Transverse colon (tissue), 4 donors: Measurements from ENCODE around the gene SATB2. TPM values are rescaled to one million over a fixed set of nuclear protein-coding genes. Genes with fewer than 3 reads are reported as not detected.

Experiments
- DNase-seq: peaks from one replicate; pipeline ENCODE4 v3.0.0-alpha.2; 2019
- H3K27ac ChIP-seq, 4 donors: fragments of 200-600 bp; sonication (generic); 2 replicates each; pipeline ENCODE4 v1.5.1; 2016 to 2018; ENCODE audit warnings: inconsistent platforms in 4 of 4
- H3K27me3 ChIP-seq: fragments of 200-600 bp; sonication (generic); 2 replicates; pipeline ENCODE4 v1.5.1; 2017; ENCODE audit warnings: inconsistent platforms
- H3K36me3 ChIP-seq, 4 donors: fragments of 200-600 bp; sonication (generic); 2 replicates each; pipeline ENCODE4 v1.5.1; 2017 to 2019; ENCODE audit warnings: inconsistent platforms in 4 of 4
- H3K4me1 ChIP-seq, 4 donors: fragments of 200-600 bp; sonication (generic); 2 replicates each; pipeline ENCODE4 v1.5.1; 2017 to 2020; ENCODE audit warnings: inconsistent platforms in 4 of 4
- H3K4me3 ChIP-seq, 4 donors: fragments of 200-600 bp; sonication (generic); 1 replicate in 1 of 4; 2 replicates in 3 of 4; pipeline versions ENCODE4 v1.5.1 to v1.6.1; 2017 to 2019; ENCODE audit warnings: inconsistent platforms in 4 of 4
- H3K9me3 ChIP-seq, 2 donors: fragments of 200-600 bp; sonication (generic); 2 replicates each; pipeline ENCODE4 v1.5.1; 2017 to 2019; ENCODE audit warnings: inconsistent platforms in 2 of 2
- EP300 ChIP-seq: sonication (generic); formaldehyde crosslinking; IDR thresholded peaks from one replicate; pipeline ENCODE4 v1.6.1; 2017; ENCODE audit warnings: antibody characterized with exemption, low read depth
- POLR2A ChIP-seq: fragments of 450-650 bp; IDR thresholded peaks from one replicate; pipeline ENCODE4 v1.6.1; 2016; ENCODE audit warnings: antibody characterized with exemption, mild to moderate bottlenecking, moderate library complexity
- POLR2AphosphoS5 ChIP-seq, 3 donors: sonication (generic); formaldehyde crosslinking; IDR thresholded peaks; one replicate each; pipeline ENCODE4 v1.6.1; 2016; ENCODE audit warnings: antibody characterized with exemption in 3 of 3
- WGBS, 2 donors: methylation state at CpG; one replicate each; pipeline ENCODE4 v1.1.5; 2018; ENCODE audit warnings: low coverage in 1 of 2; 5-methylcytosine and 5-hydroxymethylcytosine counted together
- in situ Hi-C, 4 donors: fragments of 200-750 bp; cut with MboI; loops; one replicate each; pipeline versions ENCODE4 v1.15.0 to v1.15.1; 2017; ENCODE audit warnings: low sequenced_read_pairs in 3 of 4, low pct_ligation_motif_present in 1 of 4, low pct_unique_long_range_greater_than_20kb in 1 of 4
- intact Hi-C: fragments of 100-400 bp; cut with DNase I; formaldehyde crosslinking; loops from one replicate; pipeline ENCODE4 v1.15.1; 2023; ENCODE audit warnings: low total_unique reads
- total RNA-seq, 4 donors: library from RNA; depleted of rRNA; stranded (reverse); fragments of >200 nt; gene quantifications; one replicate each; pipeline ENCODE4 v1.1.0, GENCODE V29; 2016
- TF ChIP-seq, protein P1 (sequence below), 5 experiments: fragments of 200-600 bp in 3 of 5; fragments of 450-650 bp in 2 of 5; sonication (generic) in 3 of 5; IDR thresholded peaks; 1 replicate in 2 of 5; 2 replicates in 3 of 5; pipeline ENCODE4 v1.5.1; 2016 to 2017; ENCODE audit warnings: antibody characterized with exemption in 5 of 5, inconsistent platforms in 3 of 5, mild to moderate bottlenecking in 2 of 5, moderate library complexity in 1 of 5

The SATB2 gene
- total RNA-seq = 100 to 1,000 TPM; 289 to 316 (median 293) TPM

DNA sequence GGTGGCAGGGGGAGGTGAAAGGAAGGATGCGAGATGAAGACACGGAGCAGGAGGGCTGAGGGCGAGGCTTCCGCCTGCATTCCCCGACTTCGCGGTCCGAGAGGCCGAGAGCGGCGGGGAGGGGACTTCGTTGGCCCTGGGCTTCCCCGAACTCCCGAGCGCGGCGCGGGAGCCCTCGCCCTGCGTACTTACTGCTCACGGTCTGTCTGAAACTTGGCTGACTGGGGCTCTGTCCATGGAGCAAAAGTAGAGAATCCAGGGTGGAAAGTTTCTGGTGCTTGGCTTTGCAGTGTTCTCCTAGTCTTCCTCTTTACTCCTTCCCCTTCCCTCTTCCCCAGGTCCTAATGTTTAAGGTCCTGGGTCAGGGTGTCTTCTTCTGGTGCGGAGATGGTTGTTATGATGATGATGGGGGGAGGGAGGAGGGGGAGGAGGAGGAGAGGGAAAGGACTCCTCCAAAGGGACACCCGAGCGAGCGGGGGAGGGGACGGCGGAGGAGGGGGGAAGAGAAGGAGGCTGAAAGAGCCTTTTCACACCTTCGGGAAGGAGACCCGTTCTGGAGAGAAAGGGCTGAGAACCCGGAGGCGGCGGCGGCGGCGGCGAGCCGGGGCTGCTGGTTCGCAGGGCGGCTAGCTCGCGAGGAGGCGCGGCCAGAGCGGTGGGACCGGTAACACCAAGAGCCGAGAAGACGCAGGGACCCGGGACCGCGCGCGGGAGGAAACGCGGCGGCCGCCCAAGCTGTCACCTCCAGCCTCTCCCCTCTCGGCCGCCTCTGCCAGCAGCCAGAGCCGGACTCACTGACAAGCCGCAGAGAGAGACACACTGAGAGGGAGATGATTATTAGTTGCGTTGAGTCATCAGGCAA is at the start of gene SATB2:
Gene SATB2 (minus strand): TSS at position 793 of the 862 bp plus-strand sequence. CDS start 1,902 bp downstream, outside the sequence.
- peak; percentile 12 to 59 (median 58) for TF ChIP-seq POLR2AphosphoS5 (IDR thresholded peaks at IDR 0.05)
- TF ChIP-seq POLR2A = no peak
- TF ChIP-seq, protein P1, sequence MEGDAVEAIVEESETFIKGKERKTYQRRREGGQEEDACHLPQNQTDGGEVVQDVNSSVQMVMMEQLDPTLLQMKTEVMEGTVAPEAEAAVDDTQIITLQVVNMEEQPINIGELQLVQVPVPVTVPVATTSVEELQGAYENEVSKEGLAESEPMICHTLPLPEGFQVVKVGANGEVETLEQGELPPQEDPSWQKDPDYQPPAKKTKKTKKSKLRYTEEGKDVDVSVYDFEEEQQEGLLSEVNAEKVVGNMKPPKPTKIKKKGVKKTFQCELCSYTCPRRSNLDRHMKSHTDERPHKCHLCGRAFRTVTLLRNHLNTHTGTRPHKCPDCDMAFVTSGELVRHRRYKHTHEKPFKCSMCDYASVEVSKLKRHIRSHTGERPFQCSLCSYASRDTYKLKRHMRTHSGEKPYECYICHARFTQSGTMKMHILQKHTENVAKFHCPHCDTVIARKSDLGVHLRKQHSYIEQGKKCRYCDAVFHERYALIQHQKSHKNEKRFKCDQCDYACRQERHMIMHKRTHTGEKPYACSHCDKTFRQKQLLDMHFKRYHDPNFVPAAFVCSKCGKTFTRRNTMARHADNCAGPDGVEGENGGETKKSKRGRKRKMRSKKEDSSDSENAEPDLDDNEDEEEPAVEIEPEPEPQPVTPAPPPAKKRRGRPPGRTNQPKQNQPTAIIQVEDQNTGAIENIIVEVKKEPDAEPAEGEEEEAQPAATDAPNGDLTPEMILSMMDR (IDR thresholded peaks at IDR 0.05) = no peak
- WGBS, 2 donors = 2 to 10% methylated on average over 2 to 56 of the region's 61 CpGs
- intact Hi-C loops = no loop called here
- Histone ChIP-seq H3K27ac (peak within 1 kb of the TSS; percentile 83 to 90 (median 87)), H3K4me3 (peak within 1 kb of the TSS; percentile 68 to 98 (median 83)), H3K4me1 (peaks cover 0 to 52% (median 16%) of the 10 kb centered on the region in 4 donors), H3K36me3 (no peaks in the 10 kb centered on the region), H3K27me3 (peaks cover 86% of the 10 kb centered on the region), H3K9me3 (no peaks in the 10 kb centered on the region)
- in situ Hi-C loops = no loop called here
- DNase-seq = peak; percentile 62

- TF ChIP-seq POLR2A = no peak
- no peak for TF ChIP-seq EP300
- TF ChIP-seq POLR2AphosphoS5 (IDR thresholded peaks at IDR 0.05) = no peak
- TF ChIP-seq, protein P1 (IDR thresholded peaks at IDR 0.05) = no peak
- Histone ChIP-seq H3K27me3 (no peaks in the 10 kb centered on the region), H3K4me3 (no peak overlapping the region), H3K4me1 (no peaks in the 10 kb centered on the region), H3K36me3 (no peaks in the 10 kb centered on the region), H3K27ac (no peak overlapping the region), H3K9me3 (no peaks in the 10 kb centered on the region)
- no peak for DNase-seq
- in situ Hi-C loops = no loop called here
- 50 to 67% methylated on average over 1 to 2 of the region's 2 CpGs for WGBS, 2 donors
- intact Hi-C loops = no loop called here
These were observed 48.1 kb upstream of the SATB2 start for GRCh38 chr2:199505755-199506403.

DNA sequence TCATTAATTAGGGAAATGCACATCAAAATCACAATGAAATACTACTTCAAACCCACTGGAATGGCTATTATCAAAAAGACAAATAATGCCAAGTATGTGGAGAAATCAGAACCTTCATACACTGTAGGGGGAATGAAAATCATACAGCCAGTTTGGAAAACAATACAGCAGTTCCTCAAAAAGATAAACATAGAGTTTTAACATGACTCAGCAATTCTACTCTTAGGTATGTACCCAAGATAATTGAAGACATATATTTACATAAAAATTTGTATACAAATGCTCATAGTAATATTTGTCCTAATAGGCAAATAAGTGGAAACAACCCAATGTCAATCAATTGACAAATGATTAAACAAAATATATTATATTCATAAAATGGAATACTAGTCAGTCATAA is 45.4 kb upstream of the SATB2 start:
- intact Hi-C loops (no loop called here), in situ Hi-C loops (no loop called here)
- TF ChIP-seq POLR2A = no peak
- TF ChIP-seq EP300 = no peak
- no peak for TF ChIP-seq POLR2AphosphoS5 (IDR thresholded peaks at IDR 0.05)
- TF ChIP-seq, protein P1 (IDR thresholded peaks at IDR 0.05) = no peak
- Histone ChIP-seq H3K36me3 (no peaks in the 10 kb centered on the region), H3K27ac (no peak overlapping the region), H3K9me3 (no peaks in the 10 kb centered on the region), H3K4me3 (no peak overlapping the region), H3K27me3 (no peaks in the 10 kb centered on the region), H3K4me1 (no peaks in the 10 kb centered on the region)
- no peak for DNase-seq

DNA sequence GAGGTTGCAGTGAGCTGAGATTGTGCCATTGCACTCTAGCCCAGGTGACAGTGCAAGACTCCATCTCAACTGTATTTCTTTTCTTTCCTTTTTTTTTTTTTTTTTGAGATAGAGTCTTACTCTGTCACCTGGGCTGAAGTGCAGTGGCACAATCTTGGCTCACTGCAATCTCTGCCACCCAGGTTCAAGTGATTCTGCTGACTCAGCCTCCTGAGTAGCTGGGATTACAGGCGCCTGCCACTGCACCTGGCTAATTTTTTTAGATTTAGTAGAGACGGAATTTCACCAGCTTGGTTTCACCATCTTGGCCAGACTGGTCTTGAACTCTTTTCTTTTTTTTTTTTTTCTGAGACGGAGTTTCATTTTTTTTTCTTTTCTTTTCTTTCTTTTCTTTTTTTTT is 41.3 kb upstream of the SATB2 start:
- WGBS, 2 donors = 83 to 86% methylated on average over 3 of the region's 3 CpGs
- Histone ChIP-seq H3K4me3 (no peak overlapping the region), H3K27me3 (no peaks in the 10 kb centered on the region), H3K9me3 (no peaks in the 10 kb centered on the region), H3K27ac (no peak overlapping the region), H3K4me1 (no peaks in the 10 kb centered on the region), H3K36me3 (no peaks in the 10 kb centered on the region)
- TF ChIP-seq EP300 (no peak), POLR2A (no peak), POLR2AphosphoS5 (IDR thresholded peaks at IDR 0.05) (no peak)
- TF ChIP-seq, protein P1 (IDR thresholded peaks at IDR 0.05) = no peak
- no peak for DNase-seq
- in situ Hi-C loops = loop anchor here in 3 of 4 donors (25.0 kb wide), 2 partner anchors 238 to 1187 kb away; no protein-coding TSS in a partner anchor
- intact Hi-C loops = no loop called here
